ENCODE results near the gene DSP.

GRCh38 chr6:7507600-7507999 is 33.9 kb upstream of the DSP start:
- TF ChIP-seq CTCF (IDR thresholded peaks at IDR 0.05): no peak
- no peak for TF ChIP-seq POLR2A (IDR thresholded peaks at IDR 0.05)
